ENCODE data around the gene PPP2CA. TPM values are rescaled to one million over a fixed set of nuclear protein-coding genes. Genes with fewer than 3 reads are reported as not detected.

The PPP2CA gene
- total and polyA plus RNA-seq, 2 of the 4 experiments (the other 2 are of a cell fraction), result 70.6 to 73.6 TPM

- POLR2A ChIA-PET (ENCODE audit: unreplicated experiment), result interaction anchor here (0.6 kb wide), 1 partner anchor 15 kb away, joined by 3 read pairs; no protein-coding TSS in a partner anchor
Observed at GRCh38 chr5:134184155-134185135, 41.4 kb downstream of the PPP2CA start.

More at GRCh38 chr5:134184155-134185135, 41.4 kb downstream of the PPP2CA start:
- ATAC-seq (ENCODE audit: low read depth) (peak; percentile 99), DNase-seq (peak; percentile 56)
- H3K4me2 ChIP-seq (ENCODE audit: low read depth, low read length), result no peak overlapping the region
- no peaks in the 10 kb centered on the region for H3K36me3 ChIP-seq (ENCODE audit: control insufficient read depth, insufficient read depth, low read length)
- H2BK15ac ChIP-seq (ENCODE audit: low read depth, low read length), result no peak overlapping the region
- no peak overlapping the region for H2BK5ac ChIP-seq (ENCODE audit: low read depth, low read length, poor library complexity, severe bottlenecking)
- intact Hi-C loops (cut with micrococcal nuclease) (loop anchor here (1.0 to 2.0 kb wide), 2 partner anchors 105 to 402 kb away; no protein-coding TSS in a partner anchor), in situ Hi-C loops (cut with MboI; ENCODE audit: low sequenced_read_pairs) (loop anchor here (5.0 to 10.0 kb wide), 2 partner anchors 103 to 400 kb away; no protein-coding TSS in a partner anchor), dilution Hi-C loops (cut with HindIII; ENCODE audit: low sequenced_read_pairs, unreplicated experiment) (no loop called here)
- no peaks in the 10 kb centered on the region for H3K27me3 ChIP-seq (ENCODE audit: control insufficient read depth, insufficient read depth, low read length)
- 58% methylated on average over 6 of the region's 11 CpGs; no CpG with 5 or more reads in 1 of the 2 experiments for WGBS, 2 experiments (ENCODE audit: extremely low coverage in 2 of 2, insufficient read length in 1 of 2)
- no peak overlapping the region for H2BK20ac ChIP-seq (ENCODE audit: low read depth, low read length)
- no peak overlapping the region for H2BK120ac ChIP-seq (ENCODE audit: low read depth, low read length)
- H3K9me3 ChIP-seq (ENCODE audit: control insufficient read depth, insufficient read depth, low read length), result no peaks in the 10 kb centered on the region
- H4K8ac ChIP-seq (ENCODE audit: low read depth in 2 of 2, low read length in 2 of 2), result no peak overlapping the region
- peak overlapping the region; percentile 4 for H2AFZ ChIP-seq (replicated peaks; ENCODE audit: low read length, poor library complexity)
- H3K27ac ChIP-seq (ENCODE audit: insufficient read depth, low read length), result no peak overlapping the region
- no peak overlapping the region for H3K18ac ChIP-seq (ENCODE audit: low read depth, low read length)
- H3K14ac ChIP-seq (replicated peaks; ENCODE audit: low read depth, low read length), result no peak overlapping the region
- no peak overlapping the region for H3K9ac ChIP-seq (ENCODE audit: low read depth, low read length)
- CTCF ChIA-PET, result interaction anchor here (0.6 to 3.2 kb wide), 4 partner anchors 57 to 403 kb away, joined by 6 to 21 read pairs (median 9); no protein-coding TSS in a partner anchor
- no peaks in the 10 kb centered on the region for H3K79me1 ChIP-seq (ENCODE audit: low read depth in 1 of 2, low read length in 2 of 2)
- no peak overlapping the region for H3K4me3 ChIP-seq (ENCODE audit: insufficient read depth, low read depth, low read length)
- no peak overlapping the region for H3K4ac ChIP-seq (ENCODE audit: low read depth, low read length)
- no peaks in the 10 kb centered on the region for H3K9me1 ChIP-seq (ENCODE audit: insufficient read depth, low read length)
- H4K91ac ChIP-seq (ENCODE audit: insufficient read depth, low read depth, low read length), result no peak overlapping the region
- 0 out of 2 replicates have a peak, but pooled peaks have one; percentile 15 for TF ChIP-seq MAZ (IDR thresholded peaks at IDR 0.05; ENCODE audit: borderline replicate concordance, low read depth, low read length)
- TF ChIP-seq NFE2L2 (IDR thresholded peaks at IDR 0.05; ENCODE audit: low read depth, low read length), result no peak
- TF ChIP-seq SMC3 (IDR thresholded peaks at IDR 0.05; ENCODE audit: low read depth, low read length), result peak; percentile 95
- TF ChIP-seq MAFK (IDR thresholded peaks at IDR 0.05; ENCODE audit: low read depth, low read length), result no peak
- TF ChIP-seq CTCF (conservative IDR thresholded peaks at IDR 0.05; ENCODE audit: low read depth, low read length), result peak; percentile 89
- no peak for TF ChIP-seq RFX5 (IDR thresholded peaks at IDR 0.05; ENCODE audit: low read depth, low read length)
- peak; percentile 93 for TF ChIP-seq RAD21 (IDR thresholded peaks at IDR 0.05; ENCODE audit: low read length)
- H4K5ac ChIP-seq (ENCODE audit: low read depth, low read length), result no peak overlapping the region
- 0 out of 2 replicates have a peak overlapping the region, but pooled peaks have one; percentile 46 for H2AK5ac ChIP-seq (ENCODE audit: low read depth, low read length)
- H4K20me1 ChIP-seq (ENCODE audit: insufficient read depth, low read length), result 0 out of 2 replicates have a peak, but pooled peaks cover 4% of the 10 kb centered on the region
- H3K56ac ChIP-seq (ENCODE audit: extremely low read depth, insufficient read depth, low read length), result no peak overlapping the region
- peak overlapping the region; percentile 51 for H2AK9ac ChIP-seq (replicated peaks; ENCODE audit: low read depth, low read length, poor library complexity)
- no TSS peak for BruUV-seq (replicated peaks)
- no peak overlapping the region for H3K23ac ChIP-seq (ENCODE audit: low read depth, low read length)
- no peaks in the 10 kb centered on the region for H3K4me1 ChIP-seq (ENCODE audit: control insufficient read depth, insufficient read depth, low read length)

All from IMR-90 (cell line).